ENCODE measurements around the gene PALM2AKAP2. TPM values are rescaled to one million over a fixed set of nuclear protein-coding genes. Genes with fewer than 3 reads are reported as not detected.

PALM2AKAP2 gene
- total and polyA plus RNA-seq, 11 donors, result 4.1 to 132 (median 81.3) TPM

DNA sequence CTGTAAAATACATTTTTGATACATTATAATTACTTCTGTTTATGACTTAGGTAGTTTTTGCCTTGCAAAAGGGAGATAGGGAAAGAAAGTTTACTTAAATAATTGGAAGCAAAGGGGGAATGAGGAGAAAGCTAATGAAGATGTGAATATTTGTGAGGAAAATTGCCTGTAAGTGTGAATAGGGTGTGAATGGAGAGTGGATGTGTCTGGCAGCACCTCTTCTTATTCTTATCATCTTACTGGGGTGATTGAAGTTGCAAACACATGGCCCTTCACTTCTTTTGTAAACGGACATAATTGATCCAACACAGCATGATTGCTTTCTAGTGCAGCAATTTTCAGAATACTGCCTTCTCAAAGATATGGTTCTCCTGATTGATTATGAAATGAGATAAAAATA, 46.6 kb downstream of the PALM2AKAP2 start:
- H3K4me3 ChIP-seq, result no peak overlapping the region
- TF ChIP-seq POLR2A (IDR thresholded peaks at IDR 0.05), result no peak
- TF ChIP-seq, protein P1, sequence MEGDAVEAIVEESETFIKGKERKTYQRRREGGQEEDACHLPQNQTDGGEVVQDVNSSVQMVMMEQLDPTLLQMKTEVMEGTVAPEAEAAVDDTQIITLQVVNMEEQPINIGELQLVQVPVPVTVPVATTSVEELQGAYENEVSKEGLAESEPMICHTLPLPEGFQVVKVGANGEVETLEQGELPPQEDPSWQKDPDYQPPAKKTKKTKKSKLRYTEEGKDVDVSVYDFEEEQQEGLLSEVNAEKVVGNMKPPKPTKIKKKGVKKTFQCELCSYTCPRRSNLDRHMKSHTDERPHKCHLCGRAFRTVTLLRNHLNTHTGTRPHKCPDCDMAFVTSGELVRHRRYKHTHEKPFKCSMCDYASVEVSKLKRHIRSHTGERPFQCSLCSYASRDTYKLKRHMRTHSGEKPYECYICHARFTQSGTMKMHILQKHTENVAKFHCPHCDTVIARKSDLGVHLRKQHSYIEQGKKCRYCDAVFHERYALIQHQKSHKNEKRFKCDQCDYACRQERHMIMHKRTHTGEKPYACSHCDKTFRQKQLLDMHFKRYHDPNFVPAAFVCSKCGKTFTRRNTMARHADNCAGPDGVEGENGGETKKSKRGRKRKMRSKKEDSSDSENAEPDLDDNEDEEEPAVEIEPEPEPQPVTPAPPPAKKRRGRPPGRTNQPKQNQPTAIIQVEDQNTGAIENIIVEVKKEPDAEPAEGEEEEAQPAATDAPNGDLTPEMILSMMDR (IDR thresholded peaks at IDR 0.05), result no peak
- peaks cover 0 to 17% (median 1%) of the 10 kb centered on the region in 12 donors for H3K4me1 ChIP-seq
- intact Hi-C loops (cut with DNase I), result no loop called here
- WGBS, 4 donors, result 31 to 68% (median 40%) methylated on average over 1 of the region's 1 CpG
- H3K27ac ChIP-seq, result no peak overlapping the region
- no peaks in the 10 kb centered on the region for H3K9me3 ChIP-seq
- ATAC-seq (no peak), DNase-seq (no peak)
- H3K27me3 ChIP-seq, result no peaks in the 10 kb centered on the region
- no peaks in the 10 kb centered on the region for H3K36me3 ChIP-seq

DNA sequence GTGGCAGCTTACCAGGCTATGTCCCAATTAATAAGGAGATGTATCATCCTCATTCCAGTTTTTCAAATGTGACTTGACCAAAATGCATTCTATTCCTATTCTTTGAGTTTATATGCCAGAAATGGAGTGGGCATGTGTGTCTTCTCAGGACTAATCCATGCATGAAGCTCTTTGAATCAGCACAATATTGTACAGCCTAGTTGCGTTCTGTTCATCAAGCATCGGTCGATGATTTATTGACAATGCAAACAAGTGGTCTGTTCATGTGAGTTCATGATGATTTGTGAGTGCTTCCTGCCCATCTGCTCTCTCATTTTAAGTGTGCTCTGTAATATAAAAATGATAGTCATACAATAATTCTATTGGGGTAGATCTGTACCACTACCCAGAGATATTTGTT, 48.3 kb downstream of the PALM2AKAP2 start:
- WGBS, 4 donors, result 84 to 95% (median 90%) methylated on average over 3 of the region's 3 CpGs
- H3K27ac ChIP-seq, result no peak overlapping the region
- peaks cover 0 to 29% (median 12%) of the 10 kb centered on the region in 12 donors for H3K4me1 ChIP-seq
- H3K27me3 ChIP-seq, result no peaks in the 10 kb centered on the region
- intact Hi-C loops (cut with DNase I), result no loop called here
- no peak overlapping the region for H3K4me3 ChIP-seq
- no peak for ATAC-seq
- DNase-seq, result no peak
- TF ChIP-seq, protein P1 (IDR thresholded peaks at IDR 0.05), result no peak
- no peaks in the 10 kb centered on the region for H3K36me3 ChIP-seq
- no peaks in the 10 kb centered on the region for H3K9me3 ChIP-seq

Data from heart left ventricle (tissue), 16 donors.